C4-2B (cell line): ENCODE data around the gene TBX4.

Experiments
- ZFX ChIP-seq: fragments of 450-650 bp; IDR thresholded peaks from 2 replicates; pipeline ENCODE4 v1.6.1; 2017
- TF ChIP-seq, protein P1 (sequence below): fragments of 450-650 bp; conservative IDR thresholded peaks from 2 replicates; pipeline ENCODE4 v1.5.1; 2017; ENCODE audit warnings: mild to moderate bottlenecking

GRCh38 chr17:61456688-61457225 lies 4.5 kb downstream of the TBX4 start:
- TF ChIP-seq, protein P1, sequence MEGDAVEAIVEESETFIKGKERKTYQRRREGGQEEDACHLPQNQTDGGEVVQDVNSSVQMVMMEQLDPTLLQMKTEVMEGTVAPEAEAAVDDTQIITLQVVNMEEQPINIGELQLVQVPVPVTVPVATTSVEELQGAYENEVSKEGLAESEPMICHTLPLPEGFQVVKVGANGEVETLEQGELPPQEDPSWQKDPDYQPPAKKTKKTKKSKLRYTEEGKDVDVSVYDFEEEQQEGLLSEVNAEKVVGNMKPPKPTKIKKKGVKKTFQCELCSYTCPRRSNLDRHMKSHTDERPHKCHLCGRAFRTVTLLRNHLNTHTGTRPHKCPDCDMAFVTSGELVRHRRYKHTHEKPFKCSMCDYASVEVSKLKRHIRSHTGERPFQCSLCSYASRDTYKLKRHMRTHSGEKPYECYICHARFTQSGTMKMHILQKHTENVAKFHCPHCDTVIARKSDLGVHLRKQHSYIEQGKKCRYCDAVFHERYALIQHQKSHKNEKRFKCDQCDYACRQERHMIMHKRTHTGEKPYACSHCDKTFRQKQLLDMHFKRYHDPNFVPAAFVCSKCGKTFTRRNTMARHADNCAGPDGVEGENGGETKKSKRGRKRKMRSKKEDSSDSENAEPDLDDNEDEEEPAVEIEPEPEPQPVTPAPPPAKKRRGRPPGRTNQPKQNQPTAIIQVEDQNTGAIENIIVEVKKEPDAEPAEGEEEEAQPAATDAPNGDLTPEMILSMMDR, result no peak
- no peak for TF ChIP-seq ZFX
